ENCODE data around the gene PRDM13. TPM values are rescaled to one million over a fixed set of nuclear protein-coding genes. Genes with fewer than 3 reads are reported as not detected.

The PRDM13 gene
- total RNA-seq = not detected in 2 replicates

GRCh38 chr6:99606656-99607415 is at the start of gene PRDM13:
PRDM13 (plus strand) TSS chr6:99606833; CDS start chr6:99607035, 202 bp downstream.

GRCh38 chr6:99568103-99568933 is 38.3 kb upstream of the PRDM13 start, which contains the start of gene CCNC:
CCNC (minus strand) TSS chr6:99568660; CDS start chr6:99568527, 133 bp downstream.

Other genes starting within 250 kb of the PRDM13 start
- 2.9 and 10.9 TPM in 2 replicates for gene COQ3, start 212.6 kb upstream of the PRDM13 start, total RNA-seq
- 18.1 and 26.9 TPM in 2 replicates for gene PNISR, start 181.5 kb upstream of the PRDM13 start, total RNA-seq
- gene USP45, start 91.4 kb upstream of the PRDM13 start, total RNA-seq = 7.4 and 10.9 TPM in 2 replicates
- gene CCNC, start 38.2 kb upstream of the PRDM13 start, total RNA-seq = 52.0 and 62.0 TPM in 2 replicates

All from mesangial cell (primary cell).